Measurements from ENCODE around the gene ZNF316. TPM values are rescaled to one million over a fixed set of nuclear protein-coding genes. Genes with fewer than 3 reads are reported as not detected.

The ZNF316 gene
- total RNA-seq, 4 donors from 2014 or later = 5.7 to 31.5 (median 11.7) TPM

GRCh38 chr7:6648815-6649104 is 11.6 kb downstream of the ZNF316 start:
- TF ChIP-seq CTCF (IDR thresholded peaks at IDR 0.05; ENCODE audit: low read depth) = no peak

- no peak for TF ChIP-seq CTCF (IDR thresholded peaks at IDR 0.05; ENCODE audit: low read depth)
Observed at GRCh38 chr7:6649241-6649961, 12.3 kb downstream of the ZNF316 start.

GRCh38 chr7:6650086-6650485 is 13.0 kb downstream of the ZNF316 start:
- no peak for TF ChIP-seq CTCF (IDR thresholded peaks at IDR 0.05; ENCODE audit: low read depth)

- TF ChIP-seq CTCF (IDR thresholded peaks at IDR 0.05; ENCODE audit: low read depth) = no peak
Observed at GRCh38 chr7:6650521-6651011, 13.4 kb downstream of the ZNF316 start.

GRCh38 chr7:6651851-6652445 is 14.8 kb downstream of the ZNF316 start:
- no peak for TF ChIP-seq CTCF (IDR thresholded peaks at IDR 0.05; ENCODE audit: low read depth)

GRCh38 chr7:6652446-6653011 is 15.4 kb downstream of the ZNF316 start:
- TF ChIP-seq CTCF (IDR thresholded peaks at IDR 0.05; ENCODE audit: low read depth) = no peak
